ENCODE results near the gene HOXD10. TPM values are rescaled to one million over a fixed set of nuclear protein-coding genes. Genes with fewer than 3 reads are reported as not detected.

The HOXD10 gene
- total RNA-seq, 1 experiment from 2014 or later: 88.6 TPM

DNA sequence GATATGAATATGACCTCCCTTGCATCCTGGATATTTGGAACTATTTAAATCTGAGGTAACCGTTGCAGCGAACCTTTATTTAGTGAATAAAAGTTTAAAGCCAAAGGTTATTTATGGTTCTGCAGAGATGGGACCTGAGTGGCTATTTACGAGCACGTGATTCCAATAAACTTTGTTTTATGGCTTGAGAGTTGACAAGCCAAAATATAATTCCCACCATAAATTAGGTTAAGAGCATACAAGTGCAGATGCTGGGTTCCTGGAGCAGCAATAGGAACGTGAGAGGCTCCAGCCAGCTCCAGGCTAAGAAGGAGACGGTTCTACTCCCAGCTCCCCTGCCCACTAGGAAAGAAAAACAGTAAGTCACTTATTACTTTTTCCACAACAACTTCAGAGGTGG lies 29.5 kb downstream of the HOXD10 start:
- no peak for DNase-seq (ENCODE audit: low spot score)
- intact Hi-C loops (cut with micrococcal nuclease; ENCODE audit: unreplicated experiment): no loop called here
- no peaks in the 10 kb centered on the region for H3K9me3 ChIP-seq (ENCODE audit: low read depth, low read length, poor library complexity, severe bottlenecking)
- H3K4me3 ChIP-seq (ENCODE audit: low read depth, low read length, poor library complexity, severe bottlenecking): no peak overlapping the region
- peaks cover 44% of the 10 kb centered on the region for H3K4me1 ChIP-seq (ENCODE audit: insufficient read depth, low read length, poor library complexity, severe bottlenecking)
- H3K27ac ChIP-seq (ENCODE audit: low read depth, low read length, poor library complexity, severe bottlenecking): no peak overlapping the region
- H3K27me3 ChIP-seq (replicated peaks; ENCODE audit: insufficient read depth, low read depth, low read length, poor library complexity): no peaks in the 10 kb centered on the region
- CTCF ChIA-PET: no interaction called here
- TF ChIP-seq, protein P1, sequence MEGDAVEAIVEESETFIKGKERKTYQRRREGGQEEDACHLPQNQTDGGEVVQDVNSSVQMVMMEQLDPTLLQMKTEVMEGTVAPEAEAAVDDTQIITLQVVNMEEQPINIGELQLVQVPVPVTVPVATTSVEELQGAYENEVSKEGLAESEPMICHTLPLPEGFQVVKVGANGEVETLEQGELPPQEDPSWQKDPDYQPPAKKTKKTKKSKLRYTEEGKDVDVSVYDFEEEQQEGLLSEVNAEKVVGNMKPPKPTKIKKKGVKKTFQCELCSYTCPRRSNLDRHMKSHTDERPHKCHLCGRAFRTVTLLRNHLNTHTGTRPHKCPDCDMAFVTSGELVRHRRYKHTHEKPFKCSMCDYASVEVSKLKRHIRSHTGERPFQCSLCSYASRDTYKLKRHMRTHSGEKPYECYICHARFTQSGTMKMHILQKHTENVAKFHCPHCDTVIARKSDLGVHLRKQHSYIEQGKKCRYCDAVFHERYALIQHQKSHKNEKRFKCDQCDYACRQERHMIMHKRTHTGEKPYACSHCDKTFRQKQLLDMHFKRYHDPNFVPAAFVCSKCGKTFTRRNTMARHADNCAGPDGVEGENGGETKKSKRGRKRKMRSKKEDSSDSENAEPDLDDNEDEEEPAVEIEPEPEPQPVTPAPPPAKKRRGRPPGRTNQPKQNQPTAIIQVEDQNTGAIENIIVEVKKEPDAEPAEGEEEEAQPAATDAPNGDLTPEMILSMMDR (conservative IDR thresholded peaks at IDR 0.05; ENCODE audit: low read depth, low read length): no peak
- no peak for TF ChIP-seq EZH2 (IDR thresholded peaks at IDR 0.05; ENCODE audit: borderline replicate concordance, low read depth, low read length, poor library complexity, severe bottlenecking)
- POLR2A ChIA-PET (ENCODE audit: low non-redundant PET): interaction anchor here (0.6 kb wide), 1 partner anchor 311 kb away, joined by 8 read pairs; no protein-coding TSS in a partner anchor
- BruUV-seq (replicated peaks): no TSS peak
- H3K36me3 ChIP-seq (ENCODE audit: insufficient read depth, low read length, poor library complexity, severe bottlenecking): peaks cover 72% of the 10 kb centered on the region

DNA sequence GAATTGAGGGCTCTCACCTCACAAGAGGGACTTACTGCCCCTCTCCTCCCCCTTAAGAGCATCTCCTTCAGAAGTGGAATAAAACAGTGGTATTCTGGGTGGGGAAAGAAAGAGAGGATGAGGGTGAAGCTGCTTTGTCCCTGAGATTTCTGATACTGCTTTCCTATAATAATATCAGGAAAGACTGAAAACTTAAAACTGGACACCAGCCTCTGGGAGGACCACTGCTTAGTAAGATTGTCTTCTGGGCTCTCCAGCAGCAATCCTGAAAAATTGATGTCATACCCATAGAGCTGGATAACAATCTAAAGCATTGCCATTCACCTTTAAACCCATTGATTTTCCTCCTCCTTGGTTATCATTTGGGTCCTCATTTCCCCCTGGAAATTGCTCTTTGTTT lies 30.1 kb downstream of the HOXD10 start:
- CTCF ChIA-PET: no interaction called here
- no peak for DNase-seq (ENCODE audit: low spot score)
- TF ChIP-seq, protein P1 (conservative IDR thresholded peaks at IDR 0.05; ENCODE audit: low read depth, low read length): no peak
- no peak for TF ChIP-seq EZH2 (IDR thresholded peaks at IDR 0.05; ENCODE audit: borderline replicate concordance, low read depth, low read length, poor library complexity, severe bottlenecking)
- POLR2A ChIA-PET (ENCODE audit: low non-redundant PET): no interaction called here
- H3K27ac ChIP-seq (ENCODE audit: low read depth, low read length, poor library complexity, severe bottlenecking): no peak overlapping the region
- intact Hi-C loops (cut with micrococcal nuclease; ENCODE audit: unreplicated experiment): no loop called here
- peaks cover 76% of the 10 kb centered on the region for H3K36me3 ChIP-seq (ENCODE audit: insufficient read depth, low read length, poor library complexity, severe bottlenecking)
- no TSS peak for BruUV-seq (replicated peaks)
- H3K27me3 ChIP-seq (replicated peaks; ENCODE audit: insufficient read depth, low read depth, low read length, poor library complexity): no peaks in the 10 kb centered on the region
- no peaks in the 10 kb centered on the region for H3K9me3 ChIP-seq (ENCODE audit: low read depth, low read length, poor library complexity, severe bottlenecking)
- H3K4me3 ChIP-seq (ENCODE audit: low read depth, low read length, poor library complexity, severe bottlenecking): no peak overlapping the region
- peaks cover 39% of the 10 kb centered on the region for H3K4me1 ChIP-seq (ENCODE audit: insufficient read depth, low read length, poor library complexity, severe bottlenecking)

DNA sequence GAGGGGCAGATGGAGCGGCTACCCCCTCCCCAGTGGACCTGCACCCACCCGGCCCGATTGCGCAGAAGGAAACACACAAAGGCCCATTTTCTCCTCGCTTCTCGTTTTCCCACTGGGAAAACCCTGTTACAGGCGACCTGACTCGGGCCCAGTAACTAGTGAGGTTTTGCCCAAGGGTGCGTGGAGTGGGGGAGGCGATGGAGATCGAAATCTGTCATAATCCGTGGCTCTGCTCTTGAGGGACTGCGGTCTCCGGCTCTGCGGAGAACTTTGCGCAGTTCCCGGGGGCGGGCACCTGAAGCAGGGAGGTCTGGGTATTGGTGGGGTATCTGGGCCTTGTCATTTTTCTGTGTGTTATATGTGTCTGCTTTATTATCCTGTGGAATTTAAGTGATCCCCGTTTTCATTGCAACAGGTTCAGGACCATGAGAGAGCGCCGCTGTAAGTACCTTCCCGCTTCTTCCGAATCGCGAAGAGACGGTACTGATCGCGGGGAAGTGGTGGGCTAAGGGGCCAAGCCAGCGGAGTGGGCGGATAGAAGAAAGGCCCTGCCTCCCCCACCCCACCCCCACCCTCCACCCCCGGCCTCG lies 30.7 kb downstream of the HOXD10 start:
- intact Hi-C loops (cut with micrococcal nuclease; ENCODE audit: unreplicated experiment): no loop called here
- TF ChIP-seq, protein P1 (conservative IDR thresholded peaks at IDR 0.05; ENCODE audit: low read depth, low read length): no peak
- peaks cover 35% of the 10 kb centered on the region for H3K4me1 ChIP-seq (ENCODE audit: insufficient read depth, low read length, poor library complexity, severe bottlenecking)
- H3K27ac ChIP-seq (ENCODE audit: low read depth, low read length, poor library complexity, severe bottlenecking): no peak overlapping the region
- peaks cover 78% of the 10 kb centered on the region for H3K36me3 ChIP-seq (ENCODE audit: insufficient read depth, low read length, poor library complexity, severe bottlenecking)
- ChIA-PET POLR2A (ENCODE audit: low non-redundant PET) (no interaction called here), CTCF (no interaction called here)
- no TSS peak for BruUV-seq (replicated peaks)
- no peaks in the 10 kb centered on the region for H3K27me3 ChIP-seq (replicated peaks; ENCODE audit: insufficient read depth, low read depth, low read length, poor library complexity)
- no peak for DNase-seq (ENCODE audit: low spot score)
- H3K9me3 ChIP-seq (ENCODE audit: low read depth, low read length, poor library complexity, severe bottlenecking): no peaks in the 10 kb centered on the region
- H3K4me3 ChIP-seq (ENCODE audit: low read depth, low read length, poor library complexity, severe bottlenecking): no peak overlapping the region
